BE2C (cell line): Measurements from ENCODE around the gene NOL7.

Source experiments
- DNase-seq: peaks from one replicate; pipeline ENCODE4 v3.0.0-alpha.2; 2020
- H3K27me3 ChIP-seq: fragments of 250-450 bp; sonication (Bioruptor Pico); 2 replicates; pipeline ENCODE4 v1.5.1; 2020; ENCODE audit warnings: mild to moderate bottlenecking
- H3K36me3 ChIP-seq: fragments of 250-450 bp; sonication (Bioruptor Pico); 2 replicates; pipeline ENCODE4 v1.5.1; 2020; ENCODE audit warnings: mild to moderate bottlenecking
- H3K4me1 ChIP-seq: fragments of 250-450 bp; sonication (Bioruptor Pico); 2 replicates; pipeline ENCODE4 v1.5.1; 2020
- H3K4me3 ChIP-seq: 2 replicates; pipeline ENCODE4 v1.5.1; 2011; ENCODE audit warnings: low read depth, low read length
- H3K9me3 ChIP-seq: fragments of 250-450 bp; sonication (Bioruptor Pico); 2 replicates; pipeline ENCODE4 v1.5.1; 2020
- TF ChIP-seq, protein P1 (sequence below): IDR thresholded peaks from 2 replicates; pipeline ENCODE4 v1.5.1; 2012; ENCODE audit warnings: mild to moderate bottlenecking, low read depth, low read length

NOL7 gene

GRCh38 chr6:13577926-13578325 lies 37.2 kb upstream of the NOL7 start:
- Histone ChIP-seq H3K4me1 (no peaks in the 10 kb centered on the region), H3K9me3 (no peaks in the 10 kb centered on the region), H3K4me3 (no peak overlapping the region), H3K27me3 (no peaks in the 10 kb centered on the region), H3K36me3 (no peaks in the 10 kb centered on the region)
- TF ChIP-seq, protein P1, sequence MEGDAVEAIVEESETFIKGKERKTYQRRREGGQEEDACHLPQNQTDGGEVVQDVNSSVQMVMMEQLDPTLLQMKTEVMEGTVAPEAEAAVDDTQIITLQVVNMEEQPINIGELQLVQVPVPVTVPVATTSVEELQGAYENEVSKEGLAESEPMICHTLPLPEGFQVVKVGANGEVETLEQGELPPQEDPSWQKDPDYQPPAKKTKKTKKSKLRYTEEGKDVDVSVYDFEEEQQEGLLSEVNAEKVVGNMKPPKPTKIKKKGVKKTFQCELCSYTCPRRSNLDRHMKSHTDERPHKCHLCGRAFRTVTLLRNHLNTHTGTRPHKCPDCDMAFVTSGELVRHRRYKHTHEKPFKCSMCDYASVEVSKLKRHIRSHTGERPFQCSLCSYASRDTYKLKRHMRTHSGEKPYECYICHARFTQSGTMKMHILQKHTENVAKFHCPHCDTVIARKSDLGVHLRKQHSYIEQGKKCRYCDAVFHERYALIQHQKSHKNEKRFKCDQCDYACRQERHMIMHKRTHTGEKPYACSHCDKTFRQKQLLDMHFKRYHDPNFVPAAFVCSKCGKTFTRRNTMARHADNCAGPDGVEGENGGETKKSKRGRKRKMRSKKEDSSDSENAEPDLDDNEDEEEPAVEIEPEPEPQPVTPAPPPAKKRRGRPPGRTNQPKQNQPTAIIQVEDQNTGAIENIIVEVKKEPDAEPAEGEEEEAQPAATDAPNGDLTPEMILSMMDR: no peak
- DNase-seq: no peak

GRCh38 chr6:13579911-13580310 lies 35.2 kb upstream of the NOL7 start:
- DNase-seq: no peak
- H3K9me3 ChIP-seq: no peaks in the 10 kb centered on the region
- TF ChIP-seq, protein P1: no peak
- no peaks in the 10 kb centered on the region for H3K4me1 ChIP-seq
- H3K4me3 ChIP-seq: no peak overlapping the region
- H3K27me3 ChIP-seq: no peaks in the 10 kb centered on the region
- no peaks in the 10 kb centered on the region for H3K36me3 ChIP-seq

GRCh38 chr6:13581700-13582229 lies 33.4 kb upstream of the NOL7 start:
- H3K9me3 ChIP-seq: no peaks in the 10 kb centered on the region
- no peaks in the 10 kb centered on the region for H3K4me1 ChIP-seq
- no peak for DNase-seq
- no peak overlapping the region for H3K4me3 ChIP-seq
- TF ChIP-seq, protein P1: no peak
- no peaks in the 10 kb centered on the region for H3K36me3 ChIP-seq
- no peaks in the 10 kb centered on the region for H3K27me3 ChIP-seq

- Histone ChIP-seq H3K36me3 (no peaks in the 10 kb centered on the region), H3K27me3 (no peaks in the 10 kb centered on the region)
- TF ChIP-seq, protein P1: no peak
These were observed 28.3 kb upstream of the NOL7 start for GRCh38 chr6:13586603-13587542.

DNA sequence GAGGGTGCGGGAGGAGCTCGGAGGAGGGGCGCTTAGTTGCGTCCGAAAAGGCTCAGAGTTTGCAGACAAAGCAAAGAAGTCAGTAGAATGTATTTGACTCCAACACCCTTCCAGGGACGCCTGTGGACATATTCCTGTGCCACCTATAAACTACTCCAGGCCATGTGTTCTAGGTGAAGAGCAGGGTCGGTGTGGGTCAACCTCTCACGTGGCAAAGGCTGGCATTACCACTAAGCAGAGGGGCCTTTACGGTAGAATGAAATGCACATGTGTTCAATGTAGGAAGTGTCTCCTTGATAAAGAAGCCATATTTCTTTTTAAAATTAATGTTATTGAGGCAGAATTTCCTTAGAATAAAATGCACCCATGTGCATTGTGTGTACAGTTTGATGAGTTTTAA lies 25.3 kb upstream of the NOL7 start:
- no peaks in the 10 kb centered on the region for H3K27me3 ChIP-seq
- H3K9me3 ChIP-seq: no peaks in the 10 kb centered on the region
- no peaks in the 10 kb centered on the region for H3K36me3 ChIP-seq
- TF ChIP-seq, protein P1: no peak
- H3K4me3 ChIP-seq: no peak overlapping the region
- DNase-seq: no peak
- H3K4me1 ChIP-seq: no peaks in the 10 kb centered on the region

More at GRCh38 chr6:13586603-13587542, 28.3 kb upstream of the NOL7 start:
- Histone ChIP-seq H3K4me1 (no peaks in the 10 kb centered on the region), H3K9me3 (no peaks in the 10 kb centered on the region), H3K4me3 (no peak overlapping the region)
- no peak for DNase-seq
